SHP77 (cell line): Measurements from ENCODE around the gene MAX.
"Not testable (repeated sequence)": the region's sequence is repeated elsewhere in the genome, so short reads cannot be mapped to it uniquely, and the experiment has no call there.

Source experiments
- DNase-seq, 2 experiments: peaks; one replicate each; lab custom pipeline; 2025; lab: John Stamatoyannopoulos, UW

MAX gene

DNA sequence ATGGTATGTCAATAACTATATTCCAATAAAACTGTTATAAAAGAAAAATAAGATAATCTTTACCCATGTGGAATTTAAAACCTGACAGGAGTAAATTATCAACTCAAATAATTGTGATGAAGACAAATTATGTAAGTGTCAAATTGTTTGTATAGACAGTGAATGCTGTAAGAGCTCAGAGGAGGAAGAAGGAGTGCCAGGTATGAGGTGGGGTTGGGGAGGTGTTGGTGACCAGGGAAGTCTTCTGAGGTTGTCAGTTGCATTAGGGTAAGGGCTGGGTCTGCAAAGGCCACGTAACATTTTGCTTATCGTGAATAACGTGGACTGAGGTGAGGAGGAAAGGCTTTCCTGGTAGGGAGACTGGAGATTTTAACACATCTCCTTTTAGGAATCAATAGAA, 2.5 kb upstream of the MAX start:
- no peak for DNase-seq

DNA sequence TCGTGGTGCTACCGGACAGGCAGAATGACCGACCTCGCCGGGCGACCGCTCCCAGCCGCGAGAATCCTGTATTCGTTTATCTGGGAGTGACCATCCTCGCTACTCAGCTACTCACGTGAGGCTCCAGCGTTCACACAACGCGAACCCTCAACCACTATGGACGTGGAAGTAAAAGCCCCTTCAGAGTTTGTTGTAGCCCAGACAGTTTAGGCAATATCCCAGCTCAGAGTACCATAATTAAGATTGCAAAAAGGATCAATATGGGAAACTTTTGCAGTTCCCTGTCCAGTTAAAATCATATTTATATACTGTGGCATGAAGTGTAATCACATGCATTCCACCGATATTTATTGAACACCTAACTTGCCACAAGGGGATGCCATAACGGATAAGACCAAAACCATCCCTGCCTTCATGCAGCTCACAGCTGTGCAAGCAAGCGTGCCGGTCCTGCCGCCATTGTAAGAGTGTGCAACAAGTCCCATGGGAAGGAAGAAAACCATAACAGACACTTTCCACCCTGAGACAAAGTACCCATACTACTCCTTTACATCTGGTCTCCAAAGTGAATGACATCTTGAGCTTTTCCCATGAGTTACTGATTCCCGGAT, 938 bp upstream of the MAX start:
- peak; percentile 82 for DNase-seq

DNA sequence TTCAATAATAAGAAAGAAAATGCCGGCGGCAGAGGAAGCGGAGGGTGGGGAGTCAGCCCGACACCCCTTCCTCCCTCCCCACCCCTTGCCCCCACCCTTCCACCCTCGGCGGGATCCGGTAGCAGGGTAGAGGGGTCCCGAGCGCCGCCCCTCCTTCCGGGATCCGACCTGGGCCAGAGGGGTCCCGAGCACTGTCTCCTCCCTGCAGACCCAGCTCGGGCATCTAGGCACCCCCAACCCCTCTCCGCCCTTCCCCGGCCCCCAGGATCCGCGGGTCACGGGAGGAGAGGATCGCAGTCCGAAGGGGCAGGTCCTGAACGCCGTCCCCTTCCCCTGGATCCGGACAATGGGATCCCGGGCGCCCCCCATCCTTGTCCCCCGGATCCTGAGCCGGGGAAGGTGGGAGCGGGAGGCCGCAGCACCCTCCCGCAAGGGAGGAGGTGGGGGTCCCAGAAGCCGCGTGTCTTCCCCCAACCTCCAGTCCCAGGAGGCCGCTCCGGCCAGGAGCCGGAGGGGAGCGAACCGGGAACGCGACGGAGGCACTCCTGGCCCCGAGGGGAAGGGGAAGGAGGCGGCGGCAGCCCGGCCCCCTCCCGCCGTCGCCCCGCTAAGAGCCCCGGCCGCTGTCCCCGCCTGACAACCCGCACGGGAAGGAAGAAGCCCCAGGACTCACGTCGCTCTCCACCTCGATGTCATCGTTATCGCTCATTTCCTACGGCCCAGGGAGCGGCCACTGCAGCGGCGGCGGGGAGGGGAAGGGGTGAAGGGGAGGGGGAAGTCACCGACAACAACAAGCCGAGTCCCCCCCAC, 481 bp downstream of the MAX start:
- no peak for DNase-seq

DNA sequence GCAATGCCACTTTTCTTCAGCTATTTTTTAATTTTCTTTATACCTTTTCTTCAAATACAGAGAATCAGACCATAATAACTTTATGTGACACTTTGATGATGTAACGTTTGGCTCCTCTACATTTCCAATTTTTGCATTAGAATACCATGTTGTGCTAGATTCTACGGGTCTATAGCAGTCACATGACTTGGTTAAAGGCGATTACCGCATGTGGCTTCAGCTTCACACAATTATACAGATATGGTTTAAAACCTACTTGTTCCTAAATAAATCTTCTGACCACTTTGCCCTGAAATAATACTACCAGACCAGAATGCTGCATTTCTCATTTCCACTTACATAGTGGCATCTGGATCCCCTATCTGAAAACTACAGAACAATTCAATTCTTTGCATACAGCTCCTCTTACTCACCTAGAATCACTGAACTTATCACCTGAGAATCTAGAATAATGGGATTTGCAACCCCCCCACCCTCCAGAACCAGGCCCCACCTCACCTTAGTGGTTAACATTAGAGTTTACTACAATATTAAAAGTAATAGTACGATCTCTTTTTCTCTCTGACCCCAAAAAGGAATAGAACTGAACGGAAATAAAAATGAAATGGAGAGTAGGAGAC, 1.3 kb downstream of the MAX start:
- no peak for DNase-seq

DNA sequence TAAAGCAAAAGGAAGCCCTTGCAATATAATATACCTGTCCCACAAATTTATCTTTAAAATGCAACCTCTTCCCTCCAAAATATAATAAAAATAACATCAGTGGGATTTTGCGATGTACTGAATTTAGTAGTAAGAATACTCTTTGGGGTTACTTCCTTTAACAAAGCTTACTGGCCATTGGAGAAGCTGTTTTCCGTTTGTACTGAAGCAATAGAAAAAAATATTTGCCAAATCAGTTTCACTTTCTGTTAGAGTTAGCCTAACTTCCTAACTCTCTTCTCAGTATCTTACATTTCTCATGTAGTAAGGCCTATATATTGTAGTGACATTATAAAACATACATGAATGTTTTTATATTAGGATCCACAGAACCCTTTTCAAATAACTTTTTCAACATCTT, 3.7 kb downstream of the MAX start:
- DNase-seq = no peak

DNA sequence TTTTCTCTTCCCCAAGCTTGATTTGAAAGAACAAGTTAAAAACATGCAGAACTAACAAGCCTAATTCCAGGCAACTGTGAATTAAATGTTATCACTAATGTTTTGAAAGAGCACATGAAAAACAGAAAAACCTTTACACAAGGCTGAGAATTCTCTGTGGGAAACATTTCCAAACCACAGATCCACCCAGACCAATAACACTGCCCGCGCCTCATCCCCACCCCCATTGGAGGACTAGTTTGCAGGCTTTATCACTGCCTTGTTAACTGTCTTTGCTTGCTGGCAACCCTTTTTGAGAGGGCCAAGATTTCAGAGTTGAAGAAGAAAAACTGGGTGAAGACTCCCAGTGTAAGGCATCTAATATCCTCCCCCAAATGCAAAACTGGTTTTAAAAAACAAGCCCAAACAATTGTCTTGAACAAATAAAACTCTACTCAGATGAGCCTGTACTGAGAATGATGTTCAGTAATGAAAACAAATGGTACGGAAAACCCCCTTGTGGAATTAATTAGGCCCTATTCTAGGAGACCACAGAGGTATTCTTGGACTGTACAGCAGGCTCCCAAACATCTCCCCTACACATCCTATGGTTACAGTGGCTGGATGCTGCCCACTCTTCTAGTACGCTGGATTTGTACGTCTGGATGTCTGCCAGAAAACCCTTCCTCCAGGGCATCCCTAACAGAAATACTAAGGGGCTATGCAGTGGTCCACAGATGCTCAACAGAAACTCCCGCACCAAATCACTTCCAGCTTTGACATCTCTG, 5.8 kb downstream of the MAX start:
- no peak for DNase-seq

DNA sequence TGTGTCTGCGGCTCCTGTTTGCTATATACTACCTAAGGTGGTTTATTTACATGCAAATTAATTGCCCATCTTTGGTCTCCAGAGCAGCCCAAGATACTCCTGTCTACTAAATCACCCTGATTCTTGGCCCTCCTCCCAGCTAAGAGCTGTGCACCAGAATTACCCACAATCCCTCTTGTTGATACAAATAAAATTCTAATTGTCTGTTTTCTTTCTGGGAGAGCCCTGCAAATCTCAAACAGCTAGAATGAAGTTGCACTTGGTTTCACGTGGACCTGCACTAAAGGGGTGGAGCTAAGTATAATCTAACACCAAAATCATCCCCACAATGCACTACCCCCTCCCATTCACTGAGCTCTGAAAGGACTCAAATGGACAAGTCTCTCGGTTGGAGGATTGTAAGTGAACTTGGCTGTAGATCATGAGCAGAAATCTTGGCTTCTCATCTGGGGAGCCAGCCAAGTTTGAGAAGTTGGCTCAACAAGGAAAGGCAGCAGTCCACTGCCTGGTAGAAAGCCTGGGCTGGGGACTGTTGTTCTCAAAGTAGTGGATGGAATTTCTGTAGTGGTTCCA, 6.6 kb downstream of the MAX start:
- DNase-seq = no peak

DNA sequence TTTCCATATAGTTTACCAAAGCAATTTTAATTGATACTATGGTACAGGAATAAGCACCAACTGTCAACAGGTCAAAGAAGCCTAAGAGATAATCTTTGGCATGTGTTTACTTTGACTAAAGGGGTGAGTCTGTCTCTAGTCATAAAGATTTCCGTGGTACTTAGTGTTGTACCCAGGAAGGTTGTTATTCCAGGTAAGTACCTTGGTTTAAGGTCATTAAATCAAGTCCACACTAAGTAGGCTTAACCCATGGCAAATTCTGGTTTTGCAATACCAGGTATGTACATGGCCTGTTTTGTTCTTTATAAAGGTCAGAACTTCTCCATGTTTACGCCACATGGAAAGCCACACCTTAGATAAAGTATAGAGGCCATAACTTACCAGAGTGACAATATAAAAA, 10.0 kb downstream of the MAX start:
- DNase-seq = no peak

DNA sequence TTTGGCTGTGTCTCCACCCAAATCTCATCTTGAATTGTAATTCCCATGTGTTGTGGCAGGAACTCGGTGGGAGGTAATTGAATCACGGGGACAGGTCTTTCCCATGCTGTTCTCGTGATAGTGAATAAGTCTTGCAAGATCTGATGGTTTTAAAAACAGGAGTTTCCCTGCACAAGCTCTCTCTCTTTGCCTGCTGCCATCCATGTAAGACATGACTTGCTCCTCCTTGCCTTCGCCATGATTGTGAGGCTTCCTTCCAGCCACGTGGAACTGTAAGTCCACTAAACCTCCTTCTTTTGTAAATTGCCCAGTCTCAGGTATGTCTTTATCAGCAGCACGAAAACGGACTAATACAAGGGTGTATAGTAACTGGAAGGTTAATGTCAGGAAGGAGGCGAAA, 14.5 kb downstream of the MAX start:
- not testable (repeated sequence) for DNase-seq

DNA sequence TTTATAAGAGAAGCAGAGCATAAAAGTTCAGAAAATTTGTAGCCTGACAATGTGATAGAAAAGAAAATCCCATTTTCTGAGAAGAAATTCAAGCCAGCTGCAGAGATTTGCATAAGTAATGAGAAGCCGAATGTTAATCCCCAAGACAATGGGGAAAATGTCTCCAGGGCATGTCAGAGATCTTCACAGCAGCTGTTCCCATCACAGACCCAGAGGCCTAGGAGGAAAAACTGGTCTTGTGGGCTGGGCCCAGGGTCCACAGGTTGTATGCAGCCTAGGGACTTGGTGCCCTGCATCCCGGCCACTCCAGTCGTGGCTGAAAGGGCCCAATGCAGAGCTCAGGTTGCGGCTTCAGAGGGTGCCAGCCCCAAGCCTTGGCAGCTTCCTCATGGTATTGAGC, 15.6 kb downstream of the MAX start:
- DNase-seq = not testable (repeated sequence)

DNA sequence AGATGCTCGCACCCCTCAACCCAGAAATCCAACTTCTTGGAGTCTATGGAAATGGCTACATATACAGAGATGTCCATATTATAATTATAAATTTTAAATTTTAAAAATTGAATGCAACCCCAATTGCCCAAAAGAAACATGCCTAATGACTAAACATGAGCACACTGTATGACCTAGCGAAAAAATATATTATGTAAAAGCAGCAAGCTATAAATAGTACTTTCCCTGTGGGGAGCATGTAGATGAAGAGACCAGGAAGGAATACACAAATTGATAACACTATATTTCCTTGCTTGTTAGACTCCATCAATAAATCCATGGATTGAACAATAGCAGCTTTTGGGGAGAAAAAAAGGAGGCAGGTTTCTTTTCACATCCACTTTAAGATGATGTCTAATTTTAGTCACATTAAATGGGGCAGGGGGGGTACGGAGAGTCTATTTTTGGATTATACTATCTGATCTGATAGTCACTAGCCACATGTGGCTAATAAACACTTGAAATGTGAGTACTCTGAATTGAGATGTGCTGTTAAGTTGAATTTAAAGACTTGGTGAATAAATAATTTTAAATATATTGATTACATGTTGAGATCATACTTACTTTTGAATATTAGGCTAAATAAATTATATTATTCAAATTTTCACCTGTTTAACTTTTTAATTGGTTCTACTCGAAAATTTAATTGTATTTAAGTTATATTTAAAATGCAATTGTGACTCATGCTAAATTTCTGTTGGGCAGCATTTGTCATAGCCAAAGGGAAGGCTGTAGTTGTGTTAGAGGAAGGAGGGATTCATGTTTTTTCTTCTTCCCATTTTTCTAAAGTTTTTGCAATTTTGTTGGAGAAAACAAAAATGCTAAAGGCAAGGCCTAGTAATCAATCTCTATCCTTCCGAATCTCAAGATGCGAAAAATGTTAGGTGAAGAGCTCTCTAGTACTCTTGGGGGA, 17.5 kb downstream of the MAX start:
- no peak for DNase-seq

DNA sequence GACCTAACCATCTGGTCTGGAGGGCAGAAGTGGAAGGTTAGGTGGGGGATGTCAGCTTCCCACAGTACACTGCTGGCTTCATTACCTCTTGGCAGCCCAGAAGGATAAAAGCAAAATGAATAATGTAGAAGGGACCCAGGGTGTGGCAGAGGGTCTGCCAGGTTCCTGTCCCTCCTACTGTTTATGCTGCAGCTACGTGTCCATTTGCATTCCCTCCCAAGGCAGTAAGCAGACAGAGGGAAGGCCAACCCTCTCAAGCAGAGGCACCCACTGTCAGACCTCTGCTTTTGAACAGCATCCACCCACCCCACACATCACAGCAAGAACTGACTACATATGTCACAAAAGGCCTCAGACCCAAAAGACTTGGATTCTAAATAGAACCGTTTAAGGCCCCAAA, 19.4 kb downstream of the MAX start:
- DNase-seq = no peak

DNA sequence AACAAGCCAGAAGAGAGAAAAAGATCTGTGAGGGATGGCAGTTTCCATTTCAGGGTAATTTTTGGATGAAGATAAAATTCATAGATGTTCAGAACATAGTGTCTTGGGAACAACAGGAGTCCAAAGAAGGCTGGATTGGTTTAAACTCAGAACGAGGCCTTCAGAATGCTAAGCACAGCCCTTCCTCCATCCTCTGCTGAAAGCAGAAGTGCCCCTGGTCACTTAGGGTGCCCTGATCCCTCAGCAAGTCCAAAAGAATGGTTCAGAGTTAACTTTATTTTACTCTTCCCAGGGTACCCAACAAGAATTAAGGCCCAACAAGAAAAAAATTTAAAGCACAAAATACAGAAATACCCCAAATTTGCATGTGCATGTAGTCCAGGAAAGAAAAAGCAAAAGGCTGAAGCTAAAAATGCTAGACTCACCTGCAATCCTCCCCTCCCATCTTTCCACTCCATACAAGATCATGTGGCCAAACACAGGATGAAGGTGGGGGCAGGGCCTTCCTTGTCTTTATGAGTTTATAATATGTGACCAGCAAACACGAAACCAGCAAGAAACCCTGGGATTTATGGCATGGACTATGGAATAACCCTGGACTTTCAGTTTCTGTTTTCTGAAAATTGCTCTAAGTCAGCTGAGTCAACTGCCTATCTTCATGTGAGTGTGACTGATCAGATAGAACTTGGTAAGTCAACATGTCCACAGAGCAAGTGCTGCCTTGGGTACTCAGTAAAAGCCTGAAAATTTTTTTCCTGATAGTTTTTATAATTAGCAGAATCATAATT, 21.2 kb downstream of the MAX start:
- DNase-seq = no peak

DNA sequence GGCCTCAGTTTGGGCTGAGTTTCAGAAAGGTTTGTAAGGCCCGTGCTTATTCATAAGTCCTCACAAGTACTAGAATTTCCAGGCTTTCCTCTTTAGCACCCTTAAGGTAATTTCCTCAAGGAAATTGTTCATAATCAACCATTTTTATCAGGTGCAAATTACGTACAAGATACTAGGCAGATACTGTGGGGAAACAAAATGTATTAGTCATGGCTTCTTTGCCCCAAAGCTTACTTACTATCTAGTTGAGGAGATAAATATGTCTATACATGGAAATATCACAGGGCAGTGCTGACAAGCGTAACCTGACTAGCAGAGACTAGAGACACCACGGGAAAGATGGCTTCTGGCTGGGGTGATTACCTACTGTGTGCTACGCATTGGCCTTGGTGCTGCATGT, 22.5 kb downstream of the MAX start:
- no peak for DNase-seq

DNA sequence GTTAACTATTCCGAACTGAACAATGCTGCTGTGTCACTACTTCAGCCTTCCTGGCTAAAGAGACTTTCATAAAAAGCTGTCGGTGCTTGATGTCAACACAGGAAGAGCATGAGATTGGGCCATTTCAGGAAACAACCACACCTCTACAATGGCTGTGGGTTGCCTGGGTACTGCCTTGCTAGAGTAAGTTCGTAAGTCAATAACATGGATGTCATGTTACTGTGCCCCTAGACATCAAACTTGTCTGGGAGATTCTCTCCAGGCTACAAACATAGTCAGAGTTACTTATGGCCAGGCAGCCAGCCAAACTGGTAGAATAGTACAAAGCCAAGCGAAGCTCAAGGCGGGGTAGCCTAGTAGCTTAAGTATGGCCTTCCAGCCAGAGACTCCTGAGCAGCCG, 23.1 kb downstream of the MAX start:
- no peak for DNase-seq

DNA sequence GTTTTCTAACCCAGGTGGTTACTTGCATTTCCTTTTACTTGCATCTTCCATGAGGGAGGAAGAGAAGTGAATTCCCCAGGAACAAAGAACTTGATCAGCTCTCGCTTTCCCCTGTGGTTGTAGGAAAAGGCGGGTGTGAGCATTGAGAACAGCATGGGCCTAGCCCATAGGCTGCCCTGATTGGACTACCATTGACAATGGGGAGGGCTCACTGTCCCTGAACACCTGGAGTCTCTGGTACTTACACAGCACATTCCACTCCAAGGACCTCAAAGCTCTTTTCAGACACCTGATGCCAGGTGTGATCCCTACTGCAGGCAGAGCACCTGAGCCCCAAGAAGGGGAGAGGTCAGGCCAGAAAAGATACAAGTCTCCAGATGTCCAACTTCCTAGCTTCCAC, 25.0 kb downstream of the MAX start:
- no peak for DNase-seq

DNA sequence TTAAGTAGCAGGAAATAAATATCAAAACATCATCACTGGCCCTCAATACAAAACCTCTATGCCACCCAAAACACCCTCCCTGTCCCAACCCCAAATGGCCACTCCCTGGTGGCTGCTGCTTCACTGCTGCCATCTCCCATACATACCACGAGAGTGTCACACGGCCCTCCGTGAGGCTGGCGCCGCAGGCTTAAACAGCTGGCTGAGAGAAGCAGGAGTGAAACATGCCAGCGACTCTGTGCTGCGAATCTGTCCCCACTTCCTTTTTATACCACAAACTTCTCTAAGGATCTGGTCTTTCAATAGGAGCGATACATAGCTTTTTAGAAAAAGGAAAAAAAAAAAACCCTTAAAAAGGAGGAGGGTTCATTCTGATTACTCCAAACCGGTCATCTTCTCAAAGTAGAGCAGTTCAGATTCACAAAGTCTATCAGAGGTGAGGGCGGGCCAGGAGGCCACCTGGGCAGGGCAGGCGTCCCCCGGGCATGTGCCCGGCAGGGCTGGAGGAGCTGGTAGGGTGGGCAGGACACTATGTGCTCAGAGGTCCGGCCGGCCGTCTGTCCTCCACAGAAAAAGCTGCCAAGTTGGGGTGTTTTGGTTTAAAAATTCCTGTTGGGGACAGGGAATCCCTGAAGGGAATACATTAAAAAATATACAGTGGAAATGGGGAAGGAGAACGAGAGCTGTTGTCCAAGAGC, 26.5 kb downstream of the MAX start:
- DNase-seq = no peak

DNA sequence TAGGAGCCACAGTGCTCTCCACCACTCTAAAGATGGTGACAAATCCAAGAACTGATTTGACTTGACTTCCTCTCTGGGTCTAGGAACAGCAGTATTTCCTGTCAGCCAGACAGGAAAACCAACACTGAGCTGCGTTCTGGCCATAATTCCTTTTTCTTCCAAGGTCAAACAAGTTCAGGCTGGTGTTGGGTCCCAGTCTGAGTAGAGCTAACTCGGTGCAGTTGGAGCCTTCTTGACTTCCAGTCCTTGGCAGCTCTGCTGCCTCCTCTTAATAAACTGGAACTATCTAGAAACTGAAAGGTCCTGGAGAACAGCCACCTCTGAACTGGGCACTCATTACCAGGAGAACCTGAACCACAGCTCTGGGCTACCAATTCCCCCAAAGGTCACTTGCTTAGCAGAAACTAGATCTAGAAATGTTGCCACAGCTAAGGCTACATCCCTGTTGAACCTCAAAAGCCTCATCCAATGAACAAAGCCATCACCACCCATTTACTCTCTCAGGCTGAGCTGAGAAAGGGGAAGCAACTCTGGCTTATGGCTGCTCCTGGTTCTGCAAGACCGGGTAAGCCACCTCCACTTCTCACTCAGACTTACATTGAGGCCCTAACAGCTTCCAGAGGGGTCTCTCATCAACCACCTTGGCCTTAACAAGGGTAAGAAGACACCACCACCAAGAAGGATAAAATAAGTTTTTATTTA, 27.7 kb downstream of the MAX start:
- no peak for DNase-seq

DNA sequence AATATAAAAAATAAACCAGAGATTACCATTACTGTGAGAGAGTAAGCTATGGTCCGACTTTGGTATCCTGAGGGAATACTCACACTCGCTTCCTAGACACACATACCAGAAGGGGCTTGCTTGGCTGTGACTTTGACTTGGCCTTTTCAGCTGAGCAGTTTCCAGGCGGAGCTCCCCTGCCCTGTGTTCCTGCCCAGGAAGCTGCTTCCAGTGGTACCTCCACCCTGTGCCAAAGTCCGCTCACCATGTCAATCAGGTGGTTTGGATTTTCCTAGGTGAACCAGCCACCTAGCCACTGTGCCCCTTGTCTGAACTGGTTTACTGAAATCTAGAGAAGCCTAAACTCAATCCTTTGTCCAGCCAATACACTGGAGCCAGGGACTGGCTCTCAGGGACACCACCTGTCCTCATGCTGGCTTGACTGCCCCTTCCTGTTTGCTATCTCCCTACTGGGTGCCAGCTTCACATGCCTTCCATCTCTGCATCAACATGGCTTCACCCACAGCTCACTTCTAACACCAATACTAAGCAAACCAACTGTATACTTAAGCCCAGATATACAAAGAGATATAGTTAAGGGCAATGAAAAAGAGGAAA, 28.6 kb downstream of the MAX start:
- no peak for DNase-seq
